Stimulated activated CD8-positive, alpha-beta memory T cell treated with anti-CD3 and anti-CD28 coated beads, Interleukin-4, amount 100 ng/mL, for 24 hours (primary cell): Measurements from ENCODE around the gene METAP1D.
"Not testable (repeated sequence)": the region's sequence is repeated elsewhere in the genome, so short reads cannot be mapped to it uniquely, and the experiment has no call there.

Experiments used
- DNase-seq: peaks from one replicate; pipeline ENCODE4 v3.0.0-alpha.2; 2020; ENCODE audit warnings: low read depth

METAP1D gene

DNA sequence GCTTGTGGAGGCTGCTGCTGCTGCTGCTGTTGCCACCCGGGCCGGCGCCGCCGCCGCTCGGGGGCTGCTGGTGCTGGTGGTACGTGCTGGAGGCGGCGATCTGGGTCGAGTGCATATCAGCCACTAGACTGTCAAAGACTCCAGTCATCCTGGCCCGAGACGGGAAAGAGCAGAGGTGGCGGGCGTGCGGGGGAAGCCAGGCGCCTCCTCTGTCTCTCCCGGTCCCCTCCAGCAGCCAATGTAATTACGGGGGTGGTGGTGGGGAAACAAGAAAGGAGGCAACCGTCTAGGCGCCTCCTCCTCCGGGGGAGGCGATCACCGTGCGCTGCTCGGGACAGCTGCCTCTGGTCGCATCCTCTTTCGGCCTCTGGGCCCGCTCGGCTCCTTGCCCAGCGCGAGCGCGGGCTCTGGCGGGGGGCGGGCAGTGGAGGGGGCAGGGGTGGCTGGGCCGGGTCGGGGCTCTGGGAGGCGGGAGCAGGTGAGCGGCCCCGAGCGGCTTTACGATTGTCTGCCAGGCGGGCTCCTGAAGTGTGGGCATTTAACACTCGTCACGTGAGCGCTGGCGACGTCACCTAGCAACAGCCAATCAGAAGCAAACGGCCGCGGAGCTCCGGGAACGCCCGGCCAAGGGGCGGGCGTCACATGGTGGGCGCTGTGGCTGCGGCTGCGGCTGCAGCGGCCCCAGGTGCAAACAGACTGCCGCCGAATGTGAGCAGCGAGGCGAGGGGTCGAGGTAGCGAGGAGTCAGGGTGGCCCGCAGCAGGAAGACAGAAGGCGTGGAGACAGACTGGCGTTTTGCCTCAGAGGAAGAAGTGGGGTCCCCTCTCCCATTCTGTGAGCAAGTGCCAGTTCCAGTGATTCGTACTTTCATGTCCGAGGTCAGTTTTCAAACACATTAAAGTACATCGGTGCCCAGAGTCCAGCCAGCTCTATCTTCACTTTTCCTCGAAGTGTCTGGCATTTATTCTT lies 102.9 kb downstream of the METAP1D start, which contains the start of gene DLX2:
TSS of gene DLX2 (minus strand) at position 510 of the 969 bp plus-strand sequence. CDS start at position 148, 362 bp downstream.
- peak; percentile 65 for DNase-seq

DNA sequence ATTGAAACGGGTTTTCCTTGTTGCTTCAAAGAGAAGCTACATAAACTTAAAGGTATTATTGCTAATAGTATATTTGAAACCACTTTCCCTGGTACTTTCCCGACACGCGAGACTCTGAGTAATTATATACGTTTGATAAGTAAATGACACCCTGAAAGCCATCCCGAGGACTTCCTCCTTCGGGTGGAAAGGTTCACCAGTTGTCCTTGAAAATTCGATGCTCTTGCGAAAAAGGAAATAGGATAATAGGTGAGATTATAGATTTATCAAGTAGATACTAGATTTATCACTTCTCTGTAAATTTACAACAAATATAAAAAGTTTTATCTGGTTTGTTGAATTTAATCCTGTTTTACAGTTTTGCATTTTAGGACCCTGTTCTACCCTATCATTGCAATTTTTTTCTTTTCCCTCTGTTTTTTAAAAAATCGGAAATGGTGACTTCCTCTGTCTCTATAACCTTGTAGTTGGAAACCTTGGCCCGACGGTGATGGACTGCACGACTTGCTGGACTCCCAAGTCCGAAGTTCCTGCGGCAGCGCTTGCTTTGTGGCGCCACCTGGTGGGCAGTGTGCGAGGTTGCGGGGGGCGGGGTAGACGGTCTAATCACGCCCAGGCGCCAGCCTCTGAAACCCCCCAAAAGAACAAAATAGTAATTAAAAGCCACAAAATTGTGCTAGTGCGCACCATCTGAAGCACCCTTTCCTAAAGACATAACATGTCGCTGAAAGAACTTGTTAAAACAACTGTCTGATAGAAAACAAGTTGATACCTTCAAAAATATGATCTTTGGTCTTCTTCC lies 103.9 kb downstream of the METAP1D start:
- DNase-seq: peak; percentile 61

DNA sequence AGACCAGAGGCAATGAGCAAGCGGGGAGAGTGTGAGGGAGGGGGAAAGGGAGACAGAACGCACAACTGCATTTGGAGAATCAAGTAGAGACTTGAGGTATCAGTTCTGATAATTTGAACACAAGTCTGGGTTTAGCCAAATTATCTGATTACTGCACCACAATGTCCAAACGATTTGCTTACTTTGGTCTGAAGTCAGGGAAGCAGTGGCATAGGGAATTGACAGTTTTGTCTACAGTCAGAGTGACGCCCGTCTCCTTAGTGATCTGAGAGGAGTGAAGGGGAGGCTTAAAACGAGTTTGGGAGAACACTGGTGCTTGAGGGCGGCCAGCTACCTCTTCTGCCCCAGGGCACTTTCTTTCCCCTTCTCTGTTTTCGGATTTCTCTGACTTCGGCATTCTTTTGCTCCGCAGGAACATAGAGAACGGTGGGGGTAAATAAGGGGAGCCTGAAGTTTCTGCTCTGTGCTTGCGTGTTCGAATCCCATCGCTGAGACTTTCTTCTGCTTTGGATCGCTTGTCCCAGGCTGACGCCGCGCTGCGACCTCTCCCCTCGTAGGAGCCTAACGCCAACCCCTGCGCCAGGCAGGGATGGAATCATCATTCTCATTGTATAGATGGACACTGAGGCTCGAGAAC lies 105.8 kb downstream of the METAP1D start:
- no peak for DNase-seq

DNA sequence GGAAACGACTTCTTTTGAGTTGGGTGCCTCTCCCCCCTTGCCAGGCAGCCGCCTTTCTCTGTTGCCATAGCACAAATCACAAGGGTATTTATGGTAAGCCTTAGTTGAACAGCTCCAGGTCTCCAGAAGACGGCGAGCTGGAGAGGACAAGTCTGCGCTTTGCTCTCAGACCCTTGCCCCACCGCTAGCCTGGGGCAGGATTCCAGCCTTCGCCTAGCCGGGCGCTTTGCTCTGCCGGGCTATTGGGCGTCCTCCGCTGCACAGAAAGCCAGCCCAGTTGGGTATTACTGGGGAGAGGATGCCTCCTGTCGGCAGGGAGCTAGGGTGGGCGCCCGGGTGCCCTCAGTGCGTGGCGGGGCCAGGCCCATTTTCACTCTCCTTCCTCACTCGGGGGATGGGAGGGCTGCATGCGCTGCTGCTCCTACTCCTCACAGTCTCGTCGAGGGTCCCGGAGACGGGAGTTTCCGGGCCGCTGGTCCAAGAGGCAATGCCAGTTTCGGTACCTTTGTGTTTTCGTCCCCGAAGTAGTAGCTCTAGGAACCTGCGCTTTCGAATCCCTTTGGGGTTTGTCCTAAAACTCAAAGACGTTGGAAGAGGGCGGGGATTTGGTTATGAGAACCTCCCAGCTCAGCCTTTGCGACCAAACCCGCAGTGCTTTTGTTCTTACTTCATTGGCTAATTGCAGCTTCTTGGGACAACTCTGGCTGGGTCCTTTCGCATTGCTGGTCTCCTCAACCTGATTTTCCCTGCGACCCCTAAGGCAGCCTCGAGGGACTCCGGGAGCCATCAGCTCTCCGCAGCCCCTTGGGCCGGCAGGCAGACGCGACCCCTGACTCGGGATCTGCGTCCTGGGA lies 106.6 kb downstream of the METAP1D start:
- no peak for DNase-seq

DNA sequence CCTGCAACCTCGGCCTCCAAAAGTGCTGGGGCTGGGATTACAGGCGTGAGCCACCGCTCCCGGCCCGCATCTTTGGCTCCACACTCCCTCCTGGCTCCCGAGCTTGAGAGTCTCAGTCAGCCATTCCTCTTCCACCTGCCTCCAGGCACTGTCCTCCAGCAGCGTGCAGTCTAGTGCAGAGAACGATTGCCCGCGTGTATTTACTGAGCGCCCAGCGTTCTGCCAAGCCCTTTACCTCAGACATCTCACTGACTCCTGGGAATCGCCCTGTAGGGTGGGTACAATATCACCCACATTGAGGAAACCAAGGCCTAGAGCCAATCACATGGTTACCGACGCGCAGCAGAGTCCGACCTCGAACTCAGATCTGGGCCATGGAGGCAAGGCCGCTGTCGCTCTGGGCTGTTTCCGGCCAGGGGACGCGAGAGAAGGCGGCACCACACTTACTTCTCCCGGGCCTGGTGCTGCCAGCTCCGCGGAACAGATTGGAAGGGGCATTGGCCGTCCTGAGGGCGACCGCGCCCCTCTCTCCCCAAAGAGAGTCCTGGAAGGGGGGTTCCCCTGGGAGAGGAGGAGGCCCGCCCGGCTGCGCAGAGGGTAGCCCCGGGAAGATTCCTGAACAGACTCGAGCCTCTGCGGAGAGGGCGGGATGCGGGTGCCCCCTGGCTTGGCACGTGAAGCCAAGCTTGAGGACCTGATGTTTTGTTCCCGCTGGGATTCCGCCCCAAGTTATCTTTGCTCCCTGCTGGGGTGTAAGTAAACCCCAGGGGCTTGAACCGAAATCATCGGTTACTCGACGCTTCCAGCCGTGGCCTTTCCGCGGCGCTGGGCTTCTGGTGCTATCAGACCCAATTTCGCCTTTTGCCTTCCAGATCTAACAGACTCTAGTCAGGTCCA lies 108.2 kb downstream of the METAP1D start:
- no peak for DNase-seq

DNA sequence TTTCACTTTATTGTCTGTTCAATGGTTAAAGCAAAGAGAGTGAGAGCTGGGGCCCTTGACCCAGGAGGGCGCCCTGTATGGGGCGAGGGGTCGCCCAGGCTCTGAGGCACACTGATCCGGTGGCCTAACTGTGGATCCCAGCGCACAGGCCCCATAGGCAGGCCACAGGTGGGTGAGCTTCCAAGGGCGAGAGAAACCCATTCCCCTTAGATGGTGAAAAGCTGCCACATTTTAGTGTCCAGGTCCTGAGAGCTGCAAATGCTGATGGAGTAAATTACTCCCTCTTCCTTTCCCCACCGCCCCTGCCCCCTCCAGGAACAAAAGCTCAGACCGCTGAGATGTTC lies 108.8 kb downstream of the METAP1D start:
- no peak for DNase-seq

DNA sequence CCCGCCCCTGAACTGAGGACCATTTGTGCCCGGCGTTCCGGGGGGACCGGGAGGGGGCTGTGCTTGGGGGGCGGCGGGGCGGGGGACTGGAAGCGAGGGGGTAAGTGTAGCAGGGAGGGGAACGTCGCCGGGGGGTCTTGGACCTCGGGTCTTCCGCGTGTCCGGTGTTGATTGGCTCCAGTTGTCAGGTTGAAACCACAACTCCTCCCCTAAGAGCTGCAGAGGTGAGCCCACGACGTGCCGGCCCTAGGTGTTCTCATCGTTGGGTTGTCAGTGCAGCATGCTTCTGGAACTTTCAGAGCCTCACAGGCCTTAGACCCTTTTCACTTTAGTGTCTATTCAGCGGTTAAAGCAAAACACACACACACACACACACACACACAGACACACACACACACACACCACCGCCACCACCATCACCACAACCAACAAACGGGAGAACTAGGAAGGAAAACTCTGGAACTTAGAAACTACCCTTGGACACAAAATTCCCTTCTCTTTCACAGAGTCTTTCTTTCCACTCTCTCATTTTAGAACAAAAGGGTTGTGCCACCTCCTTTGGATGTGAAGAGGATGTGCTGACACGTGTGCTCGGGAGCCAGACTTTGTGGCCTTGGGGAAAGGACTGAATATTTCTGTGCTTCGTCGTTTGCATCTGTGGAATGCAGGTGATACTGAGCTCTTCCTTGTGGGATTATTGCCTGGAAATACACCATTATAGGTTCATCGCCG lies 109.7 kb downstream of the METAP1D start:
- no peak for DNase-seq

DNA sequence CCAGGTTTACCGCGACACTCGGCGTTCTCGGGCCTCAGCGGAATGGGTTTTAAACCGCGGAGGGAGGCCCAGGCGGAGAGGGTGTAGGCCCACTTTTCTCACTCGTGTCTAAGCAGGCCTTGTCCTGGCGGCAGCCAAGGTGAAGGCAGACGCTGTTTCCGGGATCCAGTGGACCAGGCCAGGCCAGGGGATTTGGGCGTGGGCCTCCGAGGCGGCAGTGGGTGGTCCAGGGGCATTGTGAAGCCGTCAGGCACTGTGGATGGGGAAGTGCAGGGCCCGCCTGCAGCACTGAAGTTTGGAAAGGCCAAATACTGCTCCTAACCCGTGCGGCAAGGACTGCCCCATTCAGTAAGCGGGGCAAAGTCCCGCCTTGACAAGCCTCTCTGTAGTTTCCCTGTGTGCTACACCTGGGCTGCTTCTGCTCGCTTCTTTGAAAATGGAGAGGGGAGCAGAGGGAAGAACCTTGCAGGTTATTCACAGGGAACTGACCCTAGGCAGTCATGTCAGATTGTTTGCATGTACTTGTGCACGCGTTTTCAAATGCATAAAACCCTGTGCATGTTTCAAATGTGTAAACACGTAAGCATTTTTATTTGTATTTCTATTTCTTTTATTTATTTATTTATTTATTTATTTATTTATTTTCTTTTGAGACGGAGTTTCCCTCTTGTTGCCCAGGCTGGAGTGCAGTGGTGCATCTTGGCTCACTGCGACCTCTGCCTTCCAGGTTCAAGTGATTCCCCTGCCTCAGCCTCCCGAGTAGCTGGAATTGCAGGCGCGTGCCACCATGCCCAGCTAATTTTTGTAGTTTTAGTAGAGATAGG lies 110.4 kb downstream of the METAP1D start:
- no peak for DNase-seq

DNA sequence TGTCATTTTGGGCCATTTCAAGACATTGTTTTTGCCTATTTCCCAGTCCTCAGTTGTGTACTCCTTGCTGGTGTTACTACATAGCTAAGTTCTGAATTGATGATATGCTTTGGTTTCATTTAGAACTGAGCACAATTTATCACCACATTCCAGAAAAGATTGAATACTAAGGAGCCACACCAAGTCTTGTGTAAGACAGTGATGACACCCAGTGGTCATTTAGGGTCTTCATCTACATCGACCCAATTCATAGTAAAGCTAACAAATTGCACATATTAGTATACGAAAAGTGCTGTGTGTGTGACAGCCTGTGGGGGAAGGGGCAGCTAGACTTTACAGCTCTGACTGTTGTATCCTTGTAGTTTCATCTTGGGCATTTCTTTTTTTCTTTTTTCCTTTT lies 113.9 kb downstream of the METAP1D start:
- no peak for DNase-seq

DNA sequence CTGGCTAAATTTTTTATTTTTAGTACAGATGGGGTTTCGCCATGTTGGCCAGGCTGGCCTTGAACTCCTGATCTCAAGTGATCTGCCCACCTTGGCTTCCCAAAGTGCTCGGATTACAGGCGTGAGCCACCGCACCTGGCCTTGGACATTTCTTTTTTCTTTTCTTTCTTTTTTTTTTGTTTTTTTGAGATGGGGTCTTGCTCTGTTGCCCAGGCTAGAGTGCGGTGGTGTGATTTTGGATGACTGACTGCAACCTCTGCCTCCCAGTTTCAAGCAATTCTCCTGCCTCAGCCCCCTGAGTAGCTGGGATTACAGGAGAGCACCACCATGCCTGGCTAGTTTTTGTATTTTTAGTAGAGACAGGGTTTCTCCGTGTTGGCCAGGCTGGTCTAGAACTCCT lies 114.4 kb downstream of the METAP1D start:
- DNase-seq: not testable (repeated sequence)

DNA sequence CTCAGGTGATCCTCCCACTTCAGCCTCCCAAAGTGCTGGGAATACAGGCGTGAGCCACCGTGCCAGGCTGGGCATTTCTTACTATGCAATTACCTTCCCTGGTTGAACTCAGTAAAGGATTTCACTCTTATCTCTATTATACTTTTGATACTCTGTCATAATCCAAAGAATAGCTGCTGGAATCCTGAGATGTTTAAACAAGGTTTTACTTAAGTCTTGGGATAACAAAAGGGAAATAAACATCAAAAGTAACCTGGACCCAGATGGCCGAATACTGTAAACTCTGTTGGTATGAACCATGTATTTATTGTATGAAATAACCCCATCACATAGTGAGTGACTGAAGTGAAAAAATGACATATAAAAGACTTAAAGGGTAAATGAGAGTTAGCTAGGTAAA lies 114.8 kb downstream of the METAP1D start:
- no peak for DNase-seq

DNA sequence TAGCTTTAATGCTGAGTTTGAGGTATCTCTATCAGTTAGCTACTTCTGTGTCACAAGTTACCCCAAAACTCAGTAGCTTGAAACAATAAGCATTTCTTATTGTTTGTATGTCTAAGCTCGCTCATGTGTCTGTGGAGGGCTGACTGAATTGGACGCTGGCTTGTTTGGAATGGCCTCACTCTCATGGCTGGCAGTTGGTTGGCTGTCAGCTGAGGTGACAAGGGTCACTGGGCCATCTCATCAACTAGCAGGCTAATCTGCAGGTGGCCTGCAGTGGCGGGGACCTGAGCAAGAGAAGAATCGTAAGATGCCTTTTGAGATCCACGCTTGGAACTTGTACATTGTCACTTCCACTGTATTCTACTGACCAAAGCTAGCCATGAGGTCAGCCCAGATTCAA lies 116.4 kb downstream of the METAP1D start:
- no peak for DNase-seq

DNA sequence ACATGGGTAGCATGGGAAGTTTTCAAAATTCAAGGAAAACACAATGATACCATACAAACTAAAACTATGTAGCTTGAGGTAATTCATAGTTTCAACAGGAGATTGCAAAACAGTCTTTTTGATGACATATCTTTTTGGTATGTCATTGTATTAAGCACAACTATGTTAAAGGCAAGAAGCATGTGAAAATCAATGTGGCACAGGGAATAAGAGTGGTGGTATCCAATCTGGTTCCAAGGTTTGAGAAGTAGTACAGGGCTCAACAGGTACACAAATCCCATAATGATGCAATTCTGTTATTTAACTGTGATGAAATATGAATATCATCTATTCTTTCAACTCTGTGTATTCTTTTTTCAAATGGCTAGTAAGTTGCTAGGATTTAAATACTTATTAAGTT lies 119.3 kb downstream of the METAP1D start:
- no peak for DNase-seq

DNA sequence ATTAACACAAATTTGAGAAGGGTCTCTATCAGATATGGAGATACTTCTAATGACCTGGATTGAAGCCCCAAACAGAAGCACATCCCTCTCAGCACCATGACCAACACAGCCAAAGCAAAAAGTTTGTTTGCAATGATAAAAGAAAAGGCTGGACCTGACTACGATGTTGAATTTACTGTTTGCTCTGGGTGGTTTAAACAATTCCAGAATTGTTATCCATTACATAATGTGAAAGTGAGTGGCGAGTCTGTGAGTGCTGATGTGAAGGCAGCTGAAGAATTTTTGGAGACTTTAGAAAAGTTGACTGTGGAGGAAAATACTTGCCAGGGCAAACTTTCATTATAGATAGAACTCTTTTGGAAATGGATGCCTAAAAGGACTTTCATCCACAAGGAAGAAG lies 120.4 kb downstream of the METAP1D start:
- DNase-seq: no peak

DNA sequence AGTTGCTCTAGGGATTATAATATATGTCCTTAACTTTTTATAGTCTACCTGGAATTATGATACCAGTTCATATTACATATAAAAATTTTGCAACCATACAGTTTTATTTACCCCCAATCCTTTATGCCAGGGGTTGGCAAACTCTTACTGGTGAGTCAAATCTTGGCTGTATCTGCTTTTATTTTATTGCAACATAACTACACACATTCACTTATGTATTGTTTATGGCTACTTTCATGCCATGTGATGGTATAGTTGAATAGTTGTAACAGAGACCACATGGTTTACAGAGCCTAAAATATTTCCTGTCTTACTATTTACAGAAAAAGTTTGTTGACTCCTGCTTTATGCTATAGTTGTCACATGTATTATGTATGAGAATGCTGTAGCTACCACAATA lies 128.7 kb downstream of the METAP1D start:
- no peak for DNase-seq

DNA sequence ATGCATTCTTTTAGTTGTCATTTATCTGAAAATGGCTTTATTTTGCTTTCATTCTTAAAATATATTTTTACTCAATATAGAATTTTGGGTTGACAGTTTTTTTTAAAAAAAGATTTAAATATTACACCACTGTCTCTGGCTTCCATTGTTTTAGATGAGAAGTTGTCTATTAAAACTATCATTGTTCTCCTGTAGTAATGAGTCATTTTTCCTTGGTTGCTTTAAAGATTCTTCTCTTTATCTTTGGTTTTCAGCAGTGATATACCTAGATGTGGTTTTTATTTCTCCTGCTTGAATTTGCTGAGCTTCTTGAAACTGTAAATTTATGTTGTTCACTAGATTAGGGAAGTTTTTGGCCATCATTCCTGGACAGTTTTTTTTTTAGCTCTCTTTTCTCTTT lies 129.7 kb downstream of the METAP1D start:
- no peak for DNase-seq
